Activated CD8-positive, alpha-beta memory T cell treated with anti-CD3 and anti-CD28 coated beads, Interleukin-2, amount 50 U/mL, for 24 hours (primary cell): Measurements from ENCODE around the gene COL18A1.
A peak's percentile ranks its signal among the peaks of the same experiment; 100 is the strongest.

Source experiments
- DNase-seq: peaks from one replicate; pipeline ENCODE4 v3.0.0-alpha.2; 2020; ENCODE audit errors: extremely low read depth

Gene COL18A1

GRCh38 chr21:45480701-45481500 is 75.9 kb downstream of the COL18A1 start:
- DNase-seq = no peak

- no peak for DNase-seq
Measured at GRCh38 chr21:45481566-45481965, 76.6 kb downstream of the COL18A1 start.

- DNase-seq = no peak
Measured at GRCh38 chr21:45481977-45482898, 77.3 kb downstream of the COL18A1 start.

GRCh38 chr21:45482899-45483821 is 78.2 kb downstream of the COL18A1 start:
- peak; percentile 8 for DNase-seq

- no peak for DNase-seq
Measured at GRCh38 chr21:45484318-45484717, 79.4 kb downstream of the COL18A1 start.

- no peak for DNase-seq
Measured at GRCh38 chr21:45485686-45486442, 80.9 kb downstream of the COL18A1 start.

- DNase-seq = no peak
Measured at GRCh38 chr21:45486443-45487160, 81.6 kb downstream of the COL18A1 start.

GRCh38 chr21:45487161-45487806 is 82.3 kb downstream of the COL18A1 start:
- no peak for DNase-seq

- no peak for DNase-seq
Measured at GRCh38 chr21:45487891-45488600, 83.1 kb downstream of the COL18A1 start.

GRCh38 chr21:45488931-45489721 is 84.2 kb downstream of the COL18A1 start:
- DNase-seq = no peak

- DNase-seq = no peak
Measured at GRCh38 chr21:45489722-45489982, 84.7 kb downstream of the COL18A1 start.

- no peak for DNase-seq
Measured at GRCh38 chr21:45490049-45490731, 85.2 kb downstream of the COL18A1 start.

- DNase-seq = no peak
Measured at GRCh38 chr21:45491056-45491455, 86.1 kb downstream of the COL18A1 start.

- no peak for DNase-seq
Measured at GRCh38 chr21:45491623-45492022, 86.7 kb downstream of the COL18A1 start.

- DNase-seq = no peak
Measured at GRCh38 chr21:45492765-45493164, 87.8 kb downstream of the COL18A1 start.

GRCh38 chr21:45493401-45494001 is 88.5 kb downstream of the COL18A1 start:
- no peak for DNase-seq

- no peak for DNase-seq
Measured at GRCh38 chr21:45494135-45494850, 89.3 kb downstream of the COL18A1 start.
